DND-41 (cell line): ENCODE results near the gene OVOL1.

Experiments
- CTCF ChIP-seq: IDR thresholded peaks from 2 replicates; pipeline ENCODE4 v1.5.1; 2012; ENCODE audit warnings: borderline replicate concordance, low read length, moderate library complexity, mild to moderate bottlenecking; ENCODE audit not compliant: poor library complexity, severe bottlenecking; ENCODE audit errors: extremely low read depth
- EZH2 ChIP-seq: IDR thresholded peaks from 3 replicates; pipeline ENCODE4 v1.6.1; 2012; ENCODE audit warnings: borderline replicate concordance, low read depth, mild to moderate bottlenecking, moderate library complexity, low read length, inconsistent platforms; ENCODE audit not compliant: severe bottlenecking

DNA sequence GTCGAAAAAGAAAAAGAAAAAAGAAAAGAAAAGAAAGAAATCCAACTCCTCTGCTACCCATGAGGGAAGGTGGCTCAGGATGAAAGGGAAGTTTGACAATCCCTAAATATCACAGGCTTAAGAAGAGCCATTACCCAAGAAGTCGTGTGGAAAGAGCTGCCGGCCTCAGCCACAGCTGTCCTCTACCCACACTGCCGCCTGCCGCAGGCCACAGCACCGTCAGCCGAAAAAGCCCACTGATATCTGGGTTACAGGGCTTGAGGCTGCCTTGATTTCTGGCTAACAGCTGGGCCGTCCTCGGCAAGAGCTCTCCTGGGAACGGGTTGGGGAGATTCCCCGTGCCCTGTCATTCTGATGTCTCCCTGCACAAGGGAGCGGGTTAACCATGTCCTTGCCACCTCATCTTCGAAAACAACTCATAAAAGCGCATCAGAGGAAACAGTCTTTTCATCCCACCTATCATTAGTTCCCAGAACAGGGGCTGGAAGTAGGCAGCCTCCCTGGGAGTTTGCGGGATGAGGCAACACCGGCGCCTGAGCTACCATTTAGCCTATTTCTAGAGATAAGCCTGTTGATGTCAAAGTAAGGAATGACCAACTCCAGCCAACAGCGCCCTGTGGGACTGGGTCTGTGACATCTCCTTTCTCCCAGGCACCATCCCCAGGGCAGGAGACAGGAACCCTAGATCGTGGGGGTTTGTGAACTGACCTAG, 25.1 kb downstream of the OVOL1 start:
- TF ChIP-seq CTCF, result no peak
- no peak for TF ChIP-seq EZH2
